HG03103 (cell line): ENCODE results near the gene IL1RL1.
A peak's percentile ranks its signal among the peaks of the same experiment; 100 is the strongest.

ENCODE experiments used
- ATAC-seq: cut with Tn5 transposase; IDR thresholded peaks from one replicate; pipeline ENCODE4 v1.9.1; 2021; ENCODE audit warnings: low read depth; ENCODE audit not compliant: unreplicated experiment

IL1RL1 gene

GRCh38 chr2:102334486-102334885 is 23.1 kb downstream of the IL1RL1 start:
- no peak for ATAC-seq

- no peak for ATAC-seq
Measured at GRCh38 chr2:102335871-102336366, 24.6 kb downstream of the IL1RL1 start.

- no peak for ATAC-seq
Measured at GRCh38 chr2:102336502-102336945, 25.2 kb downstream of the IL1RL1 start.

- no peak for ATAC-seq
Measured at GRCh38 chr2:102337012-102337411, 25.6 kb downstream of the IL1RL1 start.

GRCh38 chr2:102337481-102338386 is 26.4 kb downstream of the IL1RL1 start:
- ATAC-seq, result no peak

- no peak for ATAC-seq
Measured at GRCh38 chr2:102340778-102341177, 29.4 kb downstream of the IL1RL1 start.

- no peak for ATAC-seq
Measured at GRCh38 chr2:102342888-102343287, 31.5 kb downstream of the IL1RL1 start.

GRCh38 chr2:102344397-102344796 is 33.0 kb downstream of the IL1RL1 start:
- no peak for ATAC-seq

GRCh38 chr2:102345329-102345920 is 34.1 kb downstream of the IL1RL1 start:
- ATAC-seq, result no peak

GRCh38 chr2:102346381-102347130 is 35.2 kb downstream of the IL1RL1 start:
- ATAC-seq, result no peak

- no peak for ATAC-seq
Measured at GRCh38 chr2:102350137-102350793, 38.9 kb downstream of the IL1RL1 start.

GRCh38 chr2:102355526-102356380 is 44.4 kb downstream of the IL1RL1 start, which contains the start of gene IL18R1:
TSS of gene IL18R1 (plus strand) at chr2:102355796. CDS start at chr2:102362661, 6,865 bp downstream.
- peak; percentile 84 for ATAC-seq

GRCh38 chr2:102356381-102356712 is 45.0 kb downstream of the IL1RL1 start:
- ATAC-seq, result no peak

GRCh38 chr2:102356741-102357140 is 45.4 kb downstream of the IL1RL1 start:
- no peak for ATAC-seq

GRCh38 chr2:102357937-102358336 is 46.6 kb downstream of the IL1RL1 start:
- ATAC-seq, result no peak

- no peak for ATAC-seq
Measured at GRCh38 chr2:102358496-102358895, 47.1 kb downstream of the IL1RL1 start.

GRCh38 chr2:102359527-102359926 is 48.2 kb downstream of the IL1RL1 start:
- ATAC-seq, result no peak

- no peak for ATAC-seq
Measured at GRCh38 chr2:102361632-102362241, 50.4 kb downstream of the IL1RL1 start.

- no peak for ATAC-seq
Measured at GRCh38 chr2:102365763-102366162, 54.4 kb downstream of the IL1RL1 start.
